NCI-H1694 treated with DMSO at 0.1 percent for 48 hours (cell line): ENCODE data around the gene ATP1A3.

Experiments
- DNase-seq: peaks from one replicate; lab custom pipeline; 2025; lab: John Stamatoyannopoulos, UW

ATP1A3 gene

DNA sequence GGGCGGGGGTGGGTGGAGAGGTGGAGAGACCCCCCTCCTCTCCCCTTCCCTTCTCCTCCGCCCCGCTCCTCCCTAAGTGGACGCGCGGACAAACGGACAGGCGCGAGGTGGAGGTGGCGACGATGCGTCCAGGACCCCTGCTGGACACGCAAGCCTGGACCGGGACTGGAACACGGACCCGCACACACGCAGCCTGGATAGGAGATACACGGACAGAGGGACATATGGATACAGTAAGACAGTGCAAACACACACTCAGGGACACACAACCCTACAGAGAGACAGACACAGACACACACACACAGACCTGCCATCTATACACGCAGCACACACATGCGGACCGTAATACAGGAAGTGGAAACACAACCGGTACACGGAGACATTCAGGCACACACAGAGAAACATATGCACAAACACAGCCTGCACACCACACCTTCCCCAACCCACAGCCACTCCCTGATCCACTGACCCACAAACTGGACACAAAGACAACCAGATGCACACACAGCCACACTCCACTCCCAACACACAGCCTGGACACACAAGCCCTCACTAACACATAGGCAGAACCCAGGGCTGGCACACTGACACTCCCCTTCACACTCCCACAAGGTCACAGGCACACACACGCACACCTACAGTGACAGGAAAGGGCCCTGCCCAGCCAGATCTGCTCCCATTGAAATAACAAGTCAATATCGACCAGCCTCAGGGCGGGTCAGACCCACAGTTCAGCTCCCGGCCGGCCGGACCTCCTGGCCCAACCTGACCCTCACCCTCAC, 65.1 kb downstream of the ATP1A3 start:
- DNase-seq = no peak

DNA sequence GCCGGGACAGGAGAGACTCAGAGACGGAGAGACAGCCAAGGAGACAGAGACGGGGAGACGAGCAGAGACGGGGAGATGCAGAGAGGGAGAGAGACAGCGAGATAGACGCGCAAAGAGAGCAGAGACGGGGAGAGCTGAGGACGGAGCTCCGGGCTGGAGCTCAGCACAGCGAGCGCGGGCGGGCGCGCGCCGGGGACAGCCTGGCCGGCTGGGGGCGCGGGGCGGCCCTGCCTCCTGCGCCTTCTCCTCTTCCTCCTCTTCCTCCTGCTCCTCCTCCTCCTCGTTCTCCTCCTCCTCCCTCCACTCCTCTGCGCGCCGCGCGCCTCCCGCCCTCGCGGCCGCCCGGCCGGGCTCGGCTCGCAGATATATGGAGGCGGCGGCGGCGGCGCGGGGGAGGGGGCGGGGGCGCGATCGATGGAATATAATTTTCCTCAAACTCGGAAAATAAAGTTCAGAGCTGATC, 65.8 kb downstream of the ATP1A3 start, which contains the start of gene ERFL:
ERFL (minus strand) TSS at position 229 of the 463 bp plus-strand sequence. CDS start 15,530 bp downstream, outside the sequence.
- DNase-seq = no peak

GRCh38 chr19:41927497-41928192, 66.4 kb downstream of the ATP1A3 start:
- DNase-seq = no peak

GRCh38 chr19:41926763-41927496, 67.1 kb downstream of the ATP1A3 start:
- DNase-seq = no peak

DNA sequence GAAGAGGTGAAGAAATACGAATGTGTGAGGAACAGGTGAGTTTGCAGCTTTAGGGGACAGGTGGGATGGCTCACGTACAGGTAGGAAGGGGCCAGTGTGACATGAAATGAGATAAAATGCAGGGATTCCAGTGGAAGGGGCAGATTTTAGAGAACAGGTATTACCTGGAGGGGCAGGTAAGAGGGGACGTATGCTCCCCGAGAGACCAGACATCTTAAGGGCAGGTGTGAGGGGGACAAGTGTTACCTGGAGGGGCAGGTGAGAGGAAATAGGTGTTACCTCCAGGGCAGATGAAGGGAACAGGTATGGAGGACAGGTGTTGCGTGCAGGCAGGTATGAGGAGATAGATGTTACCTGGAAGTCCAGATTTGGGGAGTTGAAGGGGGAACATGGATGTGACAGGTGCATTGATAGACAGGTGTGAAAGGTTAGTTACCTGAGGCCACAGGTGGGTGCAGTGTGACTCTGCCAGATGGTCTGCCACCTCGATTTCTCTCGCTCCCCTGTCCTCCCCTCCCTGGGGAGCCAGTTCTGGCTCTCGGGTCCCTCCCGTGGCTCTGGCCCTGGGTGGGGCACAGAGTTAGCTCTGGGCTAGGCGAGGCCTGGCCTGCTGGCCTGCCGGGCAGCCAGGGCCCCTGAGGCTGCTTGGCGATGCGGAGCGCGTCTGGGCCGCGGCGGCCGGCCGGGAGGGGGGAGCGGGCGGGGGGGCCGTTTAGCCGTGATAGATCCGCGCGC, 67.8 kb downstream of the ATP1A3 start:
- DNase-seq = no peak

DNA sequence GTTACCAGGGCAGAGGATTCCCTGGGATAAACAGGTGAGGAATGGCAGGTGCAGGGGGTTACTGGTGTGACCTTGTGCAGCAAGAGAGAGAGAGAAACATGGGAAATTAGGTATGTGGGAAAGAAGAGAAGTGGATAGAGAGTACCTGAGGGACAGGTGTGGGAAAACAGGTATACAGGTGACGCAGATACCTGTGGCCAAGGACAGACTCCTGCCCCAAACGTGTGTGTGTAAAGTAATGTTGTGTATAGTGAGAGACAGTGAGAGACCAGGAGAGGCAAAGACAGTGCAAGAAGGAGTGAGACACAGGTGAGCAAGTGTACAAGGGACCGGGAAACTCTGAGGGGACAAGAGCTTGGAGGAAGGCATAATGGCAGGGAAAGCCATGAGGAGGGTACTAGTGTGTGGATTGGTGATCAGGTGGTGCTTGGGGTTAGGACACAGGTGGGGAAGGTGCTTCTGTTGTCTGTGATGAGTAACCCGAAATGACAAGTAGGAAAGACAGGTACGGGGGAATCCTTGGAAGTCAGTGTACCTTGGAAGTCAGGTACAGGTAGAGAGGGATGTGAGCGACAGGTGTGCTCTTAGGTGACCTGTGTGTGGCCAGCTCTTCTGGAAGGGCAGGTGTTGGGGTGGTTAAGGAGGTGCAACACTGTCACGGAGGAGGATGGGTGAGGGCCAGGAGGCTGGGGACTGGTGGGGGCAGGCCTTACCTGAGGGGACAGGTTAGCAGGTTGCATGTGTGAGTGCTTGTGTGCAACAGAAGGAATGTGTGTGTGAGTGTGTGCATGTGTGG, 68.6 kb downstream of the ATP1A3 start:
- no peak for DNase-seq

GRCh38 chr19:41924151-41925145, 69.6 kb downstream of the ATP1A3 start:
- DNase-seq = no peak

DNA sequence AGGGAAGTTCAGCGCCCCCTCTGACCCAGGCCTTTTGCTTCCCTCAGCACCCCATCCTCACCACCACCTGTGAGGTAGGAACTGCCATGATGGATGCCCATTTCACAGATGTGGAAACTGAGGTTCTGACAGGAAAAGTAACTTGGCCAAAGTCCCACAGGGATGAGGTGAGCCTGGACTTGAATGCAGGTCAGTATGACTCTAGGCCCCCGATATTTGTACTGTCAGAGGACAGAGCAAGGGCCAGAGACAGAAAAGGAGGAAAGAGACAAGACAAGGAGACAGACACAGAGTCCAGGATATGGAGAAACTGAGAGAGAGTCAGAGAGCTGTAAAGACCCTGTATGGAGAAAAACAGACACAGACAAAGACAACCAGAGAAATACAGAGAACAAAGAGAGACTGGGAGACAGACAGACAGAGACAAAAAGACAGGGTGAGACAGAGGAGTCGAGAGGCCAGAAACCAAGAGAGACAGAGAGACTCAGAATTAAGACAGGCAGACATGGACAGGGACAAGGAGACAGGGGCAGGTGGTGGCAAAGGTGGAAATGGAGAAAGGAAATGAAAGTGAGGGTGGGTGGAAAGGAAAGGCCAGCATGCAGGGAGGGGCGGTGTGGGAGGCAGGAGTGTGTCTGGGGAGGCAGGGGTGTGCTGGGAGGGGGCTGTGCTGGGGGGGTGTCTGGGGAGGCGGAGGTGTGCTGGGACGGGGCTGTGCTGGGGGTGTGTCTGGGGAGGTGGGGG, 70.8 kb downstream of the ATP1A3 start:
- DNase-seq = no peak

DNA sequence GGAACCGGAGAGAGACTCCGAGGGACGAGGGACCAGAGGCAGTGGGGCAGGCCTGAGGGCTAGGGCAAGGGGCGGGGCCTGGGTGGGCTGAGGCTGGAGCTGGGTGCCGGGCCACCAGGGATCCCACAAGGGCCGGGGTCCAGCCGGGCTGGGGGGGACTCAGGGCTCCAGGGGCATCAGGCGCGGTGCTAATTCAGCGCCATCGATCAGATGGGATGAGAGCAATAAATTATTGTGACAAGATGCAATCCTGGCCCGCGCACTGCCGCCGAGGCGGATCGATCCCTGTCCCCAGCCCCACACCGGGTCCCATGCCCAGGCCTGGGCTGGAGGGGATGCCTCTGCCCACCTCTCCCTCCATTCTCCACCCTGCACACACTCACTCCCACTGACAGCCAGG, 71.4 kb downstream of the ATP1A3 start:
- no peak for DNase-seq

GRCh38 chr19:41921577-41922576, 72.2 kb downstream of the ATP1A3 start:
- no peak for DNase-seq

GRCh38 chr19:41920882-41921576, 73.0 kb downstream of the ATP1A3 start:
- DNase-seq = no peak

DNA sequence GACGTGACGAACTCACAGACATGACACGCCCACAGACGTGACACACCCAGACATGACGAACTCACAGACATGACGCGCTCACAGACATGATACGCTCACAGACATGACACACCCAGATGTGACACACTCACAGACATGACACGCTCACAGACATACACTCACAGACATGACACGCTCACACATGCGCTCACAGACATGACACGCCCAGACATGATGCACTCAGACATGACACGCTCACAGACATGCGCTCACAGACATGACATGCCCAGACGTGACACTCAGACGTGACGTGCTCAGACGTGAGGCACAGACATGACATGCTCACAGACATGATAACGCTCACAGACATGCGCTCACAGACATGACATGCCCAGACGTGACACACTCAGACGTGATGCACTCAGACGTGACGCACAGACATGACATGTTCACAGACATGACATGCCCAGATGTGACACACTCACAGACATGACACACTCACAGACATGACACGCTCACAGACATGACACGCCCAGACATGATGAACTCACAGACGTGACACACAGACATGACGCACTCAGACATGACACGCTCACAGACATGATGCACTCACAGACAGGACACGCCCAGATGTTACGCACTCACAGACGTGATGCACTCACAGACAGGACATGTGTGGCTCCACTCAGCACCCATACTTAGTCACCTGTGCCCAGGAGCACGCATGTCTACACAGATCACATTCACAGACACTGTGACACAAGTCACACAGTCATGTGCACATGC, 73.9 kb downstream of the ATP1A3 start:
- DNase-seq = no peak

- DNase-seq = no peak
These were observed 75.3 kb downstream of the ATP1A3 start for GRCh38 chr19:41918653-41919244.

DNA sequence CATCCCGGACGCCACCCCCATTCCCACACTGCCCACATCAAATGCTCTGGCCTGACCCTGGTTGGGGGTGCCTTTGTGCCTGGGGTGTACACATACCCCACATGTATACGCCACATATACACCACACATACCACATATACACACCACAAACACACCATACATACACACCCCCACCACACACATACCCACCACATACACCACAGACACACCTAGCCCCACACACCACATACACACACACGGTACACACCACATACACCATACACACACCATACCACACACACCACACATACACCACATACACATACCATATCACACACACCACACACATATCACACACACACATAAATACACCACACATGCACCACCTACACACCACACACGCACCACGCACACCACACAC, 75.9 kb downstream of the ATP1A3 start:
- no peak for DNase-seq

DNA sequence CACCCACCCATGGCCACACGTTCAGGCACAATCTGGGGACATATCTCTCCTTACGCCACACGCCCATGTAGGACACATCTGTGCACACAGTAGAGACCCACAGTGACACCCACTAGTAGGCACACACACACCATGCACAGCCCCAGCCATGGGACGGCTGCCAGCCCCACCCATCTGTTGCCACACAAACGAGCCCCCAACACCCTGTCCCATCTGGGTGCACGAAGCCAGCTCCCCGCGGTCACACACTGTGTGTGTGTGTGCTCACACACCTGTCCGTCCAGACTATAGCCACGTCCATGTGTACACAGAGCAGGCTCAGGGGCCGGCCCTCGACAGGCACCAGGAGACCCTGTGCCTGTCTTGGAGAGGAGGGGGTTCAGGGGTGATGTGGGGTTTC, 76.4 kb downstream of the ATP1A3 start:
- peak; percentile 23 for DNase-seq
